IMR-90 (cell line): Measurements from ENCODE around the gene DDX20. TPM values are rescaled to one million over a fixed set of nuclear protein-coding genes. Genes with fewer than 3 reads are reported as not detected.

ENCODE experiments used
- microRNA-seq, 2 experiments: library from miRNA; stranded (forward) in 1 of 2; unstranded in 1 of 2; fragments of 10-50 nt in 1 of 2; fragments of <30 nt in 1 of 2; gene quantifications in 1 of 2; microRNA quantifications in 1 of 2; one replicate each; pipeline versions ENCODE3 to v1.1.0; 2013 to 2020; ENCODE audit not compliant: insufficient read depth in 1 of 2, insufficient read length in 1 of 2, unreplicated experiment in 1 of 2
- polyA plus RNA-seq, 3 experiments: library from polyadenylated mRNA; depleted of rRNA; stranded (reverse); fragments of >200 nt; gene quantifications; 2 replicates each; pipeline ENCODE4 v1.2.3, GENCODE V29; 2012; ENCODE audit warnings: low replicate concordance in 1 of 3
- small RNA-seq, 5 experiments: library from RNA; depleted of rRNA; stranded (forward); fragments of <200 nt; gene quantifications; one replicate each; pipeline ENCODE3, GENCODE V24; 2012
- total RNA-seq: library from RNA; depleted of rRNA; stranded (reverse); fragments of >200 nt; gene quantifications from 2 replicates; pipeline ENCODE4 v1.2.3, GENCODE V29; 2012; rRNA removed

Gene DDX20
- total and polyA plus RNA-seq, 2 of the 4 experiments (the other 2 are of a cell fraction): 5.7 to 10.9 TPM

Small RNA genes within 50 kb of the gene (microRNA-seq; reads per million reads assigned to microRNA genes)
- gene INKA2 (ENCODE audit: insufficient read depth, insufficient read length): not detected

Small RNA genes within 50 kb of the gene (small RNA-seq; reads per million reads assigned to genes)
- 0.28 to 4.9 (median 2.6) reads per million in 5 experiments for gene INKA2

Other genes starting within 250 kb of the DDX20 start
- gene RAP1A, start 136.1 kb upstream of the DDX20 start, total RNA-seq: 18.1 and 35.3 TPM in 2 replicates
- gene RAP1A, start 136.1 kb upstream of the DDX20 start, polyA plus RNA-seq (2012; rRNA removed): 34.4 and 43.6 TPM in 2 replicates
- 1.7 and 2.2 TPM in 2 replicates for gene INKA2, start 16.5 kb upstream of the DDX20 start, total RNA-seq
- gene INKA2, start 16.5 kb upstream of the DDX20 start, polyA plus RNA-seq (2012; rRNA removed): 1.3 and 2.6 TPM in 2 replicates
- under 0.01 TPM in 2 replicates for gene KCND3, start 233.8 kb downstream of the DDX20 start, total RNA-seq
- gene KCND3, start 233.8 kb downstream of the DDX20 start, polyA plus RNA-seq (2012; rRNA removed): 0.03 and 0.04 TPM in 2 replicates